GM18508 (cell line): Measurements from ENCODE around the gene HIP1.
A peak's percentile ranks its signal among the peaks of the same experiment; 100 is the strongest.
"Not testable (repeated sequence)": the region's sequence is repeated elsewhere in the genome, so short reads cannot be mapped to it uniquely, and the experiment has no call there.

Experiments used
- ATAC-seq: cut with Tn5 transposase; IDR thresholded peaks from one replicate; pipeline ENCODE4 v1.9.1; 2021; ENCODE audit warnings: moderate number of reproducible peaks; ENCODE audit not compliant: insufficient read depth, unreplicated experiment

Gene HIP1

DNA sequence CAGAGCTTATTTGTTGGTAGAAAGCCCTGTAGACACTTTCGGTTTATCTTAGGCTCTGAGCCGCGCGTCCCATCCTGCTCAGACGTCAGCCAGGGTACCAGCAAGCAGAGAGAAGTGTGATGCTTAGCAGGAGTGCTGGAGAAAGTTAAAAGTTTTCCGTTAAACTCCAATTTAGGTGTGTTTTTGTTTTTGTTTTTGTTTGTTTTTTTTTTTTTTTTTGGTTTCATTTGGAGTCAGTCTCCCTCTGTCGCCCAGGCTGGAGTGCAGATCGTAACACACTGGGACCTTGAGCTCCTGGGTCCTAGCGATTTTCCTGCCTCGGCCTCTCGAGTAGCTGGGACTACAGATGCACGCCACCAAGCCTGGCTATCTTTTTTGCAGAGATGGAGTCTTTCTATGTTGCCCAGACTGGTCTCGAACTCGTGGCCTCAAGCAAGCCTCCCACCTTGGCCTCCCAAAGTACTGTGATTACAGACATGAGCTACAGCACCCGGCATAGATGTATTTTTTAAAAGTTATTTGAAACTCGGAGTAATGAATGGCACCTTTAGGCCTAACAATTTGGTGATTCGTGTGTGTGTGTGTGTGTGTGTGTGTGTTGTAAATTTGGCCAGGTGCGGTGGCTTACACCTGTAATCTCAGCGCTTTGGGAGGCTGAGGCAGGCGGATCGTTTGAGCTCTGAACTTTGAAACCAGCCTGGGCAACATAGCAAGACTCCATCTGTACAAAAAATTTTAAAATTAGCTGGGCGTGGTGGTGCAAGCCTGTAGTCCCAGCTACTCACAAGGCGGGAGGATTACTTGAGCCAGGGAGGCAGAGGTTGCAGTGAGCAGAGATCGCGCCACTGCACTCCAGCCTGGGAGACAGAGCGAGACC lies 1.3 kb upstream of the HIP1 start:
- peak; percentile 19 for ATAC-seq

DNA sequence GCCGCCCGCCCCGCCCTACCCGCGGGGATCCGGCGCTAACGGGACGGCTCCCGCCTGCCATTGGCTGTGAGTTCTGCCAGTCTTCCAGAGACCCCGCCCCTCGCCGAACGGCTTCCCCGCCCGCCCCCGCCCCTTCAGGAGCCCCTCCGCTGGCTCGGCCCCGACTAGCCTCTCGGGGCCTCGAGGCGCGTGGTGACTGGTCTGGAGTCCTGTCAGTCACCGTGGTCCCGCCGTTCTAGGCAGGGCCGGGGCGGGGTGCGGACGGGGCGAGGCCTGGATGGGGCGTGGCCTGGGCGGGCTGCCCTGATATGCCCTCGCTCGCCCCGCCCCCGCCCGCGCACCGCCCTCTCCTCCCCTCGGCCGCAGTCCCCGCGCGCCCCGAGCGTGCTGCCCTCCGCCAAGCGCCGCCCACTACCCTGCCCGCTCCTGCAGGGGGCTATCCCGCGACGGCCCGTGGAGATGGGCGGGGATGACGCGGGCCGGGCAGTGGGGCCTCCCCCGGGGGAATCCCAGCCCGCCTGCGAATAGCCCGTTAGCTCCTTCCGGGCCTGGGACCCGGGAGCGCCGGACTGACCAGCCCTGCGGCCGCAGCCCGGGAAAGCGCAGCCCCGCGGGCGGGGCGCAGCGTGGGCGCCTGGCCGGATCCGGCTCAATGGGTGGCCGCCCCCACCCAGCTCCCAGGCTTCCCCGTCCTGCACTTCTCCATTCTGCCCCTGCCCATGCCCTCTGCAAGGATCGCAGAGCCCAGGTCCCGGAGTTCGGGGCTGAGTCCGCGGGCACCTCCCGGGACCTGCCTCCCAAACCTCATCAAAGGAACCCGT lies 444 bp upstream of the HIP1 start:
- peak; percentile 49 for ATAC-seq

DNA sequence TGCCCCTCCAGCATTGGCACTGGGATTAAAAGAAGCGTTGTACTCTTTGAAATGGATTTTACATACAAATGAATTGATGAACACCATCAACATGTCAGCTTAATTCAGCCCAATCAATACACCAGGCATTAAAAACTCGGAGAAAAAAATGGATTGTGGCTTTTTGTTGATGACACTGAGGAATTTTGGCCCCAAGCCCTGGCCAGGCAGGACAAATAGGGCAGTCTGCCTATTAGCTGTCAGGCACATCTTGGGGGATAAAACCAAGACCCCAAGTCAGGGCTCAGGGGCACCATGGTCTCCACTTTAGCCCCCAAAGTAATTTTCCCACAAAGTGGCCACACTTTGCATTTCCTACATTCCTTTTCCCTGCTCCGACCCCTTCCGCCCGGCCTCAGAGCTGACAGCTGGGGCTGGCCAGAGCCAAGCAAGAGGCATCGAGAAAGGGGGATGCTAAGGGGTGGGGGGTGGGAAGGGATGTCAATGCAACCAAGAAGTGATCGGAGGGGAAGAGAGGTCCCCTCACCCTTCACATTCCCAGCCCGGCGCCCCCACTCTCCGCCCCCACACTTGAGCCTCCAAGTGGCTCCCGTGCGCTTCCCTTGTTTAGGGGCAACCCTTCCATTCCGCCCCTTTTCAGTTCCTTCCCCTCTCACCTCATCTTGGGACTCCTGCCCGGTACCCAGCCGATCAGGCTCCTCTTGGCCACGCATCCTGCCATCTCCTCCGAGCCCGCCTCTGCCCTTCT lies 711 bp downstream of the HIP1 start:
- no peak for ATAC-seq

DNA sequence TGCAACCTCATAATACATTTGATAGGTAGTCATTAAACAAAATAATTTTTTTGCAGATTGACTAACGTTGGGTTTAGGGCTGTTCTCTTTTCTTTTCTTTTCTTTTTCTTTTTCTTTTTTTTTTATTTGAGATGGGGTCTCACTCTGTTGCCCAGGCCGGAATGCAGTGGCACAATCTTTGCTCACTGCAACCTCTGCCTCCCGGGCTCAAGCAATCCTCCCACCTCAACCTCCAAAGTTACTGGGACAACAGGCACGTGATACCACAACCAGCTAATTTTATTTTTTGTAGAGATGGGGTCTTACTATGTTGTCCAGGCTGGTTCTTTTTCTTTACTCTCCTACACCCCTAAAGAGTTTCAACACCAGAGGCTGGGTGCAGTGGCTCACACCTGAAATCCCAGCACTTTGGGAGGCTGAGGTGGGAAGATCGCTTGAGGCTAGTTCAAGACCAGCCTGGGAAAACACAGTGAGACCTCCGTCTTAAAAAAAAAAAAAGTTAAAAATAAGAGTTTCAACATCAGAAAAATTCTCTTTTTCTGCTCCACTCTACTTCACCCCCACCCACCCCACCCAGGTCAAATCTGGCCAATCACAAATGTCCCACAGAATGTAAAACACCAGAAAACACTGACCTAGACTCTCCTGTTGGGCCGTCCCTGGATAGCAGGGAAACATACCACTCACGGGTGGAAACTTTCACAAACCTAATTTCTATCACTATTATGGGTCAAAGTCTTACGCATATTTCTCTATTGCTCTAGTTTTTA lies 3.0 kb downstream of the HIP1 start:
- no peak for ATAC-seq

DNA sequence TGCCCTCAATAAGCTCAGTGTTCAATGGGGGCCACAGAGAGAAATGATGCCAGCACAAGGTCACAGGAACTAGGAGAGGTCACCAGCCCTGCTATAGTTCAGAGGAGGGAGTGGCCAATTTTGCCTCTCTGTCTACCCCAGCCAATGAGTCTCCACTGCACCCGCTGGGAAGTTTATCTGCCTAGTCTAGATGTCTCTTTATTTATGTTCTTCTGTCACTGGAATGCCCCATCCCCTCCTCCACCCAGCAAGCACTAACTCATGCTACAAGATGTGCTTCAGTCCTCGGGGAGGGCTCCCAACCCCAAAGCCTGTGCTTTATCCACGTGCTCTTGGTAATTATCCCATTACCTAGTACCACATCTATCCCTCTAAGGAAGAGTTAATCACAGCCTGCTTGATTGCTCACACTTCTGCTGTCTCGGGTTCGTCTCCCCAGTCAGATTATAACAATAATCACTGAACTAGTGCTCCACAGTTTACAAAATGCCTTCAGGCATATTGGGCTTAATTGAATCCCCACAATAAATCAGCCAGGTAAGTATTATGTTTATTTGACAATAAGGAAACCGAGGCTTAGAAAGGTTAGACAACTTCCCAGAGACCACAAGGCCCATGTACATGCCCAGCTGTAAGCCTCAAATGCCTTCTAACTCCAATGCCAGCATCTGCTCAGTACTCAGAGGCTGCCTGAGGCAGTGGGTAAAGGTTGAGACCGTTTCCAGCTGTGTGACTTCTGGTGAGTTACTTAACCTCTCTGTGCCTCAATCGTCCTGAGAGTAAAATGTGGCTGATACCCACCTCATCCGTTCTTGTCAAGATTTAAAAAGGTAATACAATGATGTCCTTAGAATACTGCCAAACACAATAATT lies 3.9 kb downstream of the HIP1 start:
- ATAC-seq: no peak

DNA sequence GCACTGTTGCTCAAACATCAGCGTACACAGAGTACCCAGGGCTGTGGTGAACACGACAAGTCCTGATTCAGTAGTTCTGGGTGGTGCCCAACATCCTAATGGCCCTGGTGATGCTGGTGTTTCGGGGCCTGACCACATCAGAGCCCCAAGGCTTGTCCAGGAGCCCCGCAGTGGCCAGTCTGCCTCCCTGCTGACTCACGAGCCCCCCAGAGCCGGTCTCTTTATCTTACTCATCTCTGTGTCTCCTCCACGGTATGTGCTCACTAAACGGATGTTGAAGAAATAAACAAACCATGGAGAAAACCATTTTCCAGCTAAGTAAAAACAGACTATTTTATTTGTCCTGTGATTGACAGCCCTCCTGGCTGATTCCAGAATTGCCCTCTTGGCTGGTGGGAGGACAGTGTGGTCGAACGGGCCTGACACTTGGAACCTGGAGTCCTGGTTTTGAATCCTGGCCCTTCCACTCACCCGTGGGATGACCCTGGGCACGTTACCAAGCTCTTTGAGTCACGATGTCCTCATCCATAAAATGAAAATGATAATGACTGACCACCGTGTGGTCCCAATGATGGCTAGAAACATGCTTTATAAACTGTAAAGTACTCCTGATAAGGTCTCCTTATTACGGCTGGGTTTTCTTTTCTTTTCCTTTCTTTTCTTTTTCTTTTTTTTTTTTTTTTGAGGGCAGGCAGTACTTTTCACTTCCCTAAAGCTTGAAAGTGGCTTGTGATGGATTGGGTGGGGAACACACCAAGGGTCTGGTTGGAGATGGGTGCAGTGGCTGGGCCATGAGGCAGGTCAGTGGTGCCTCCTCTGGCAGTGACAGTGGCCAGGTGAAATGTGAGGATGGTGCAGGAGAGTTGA lies 5.7 kb downstream of the HIP1 start:
- no peak for ATAC-seq

DNA sequence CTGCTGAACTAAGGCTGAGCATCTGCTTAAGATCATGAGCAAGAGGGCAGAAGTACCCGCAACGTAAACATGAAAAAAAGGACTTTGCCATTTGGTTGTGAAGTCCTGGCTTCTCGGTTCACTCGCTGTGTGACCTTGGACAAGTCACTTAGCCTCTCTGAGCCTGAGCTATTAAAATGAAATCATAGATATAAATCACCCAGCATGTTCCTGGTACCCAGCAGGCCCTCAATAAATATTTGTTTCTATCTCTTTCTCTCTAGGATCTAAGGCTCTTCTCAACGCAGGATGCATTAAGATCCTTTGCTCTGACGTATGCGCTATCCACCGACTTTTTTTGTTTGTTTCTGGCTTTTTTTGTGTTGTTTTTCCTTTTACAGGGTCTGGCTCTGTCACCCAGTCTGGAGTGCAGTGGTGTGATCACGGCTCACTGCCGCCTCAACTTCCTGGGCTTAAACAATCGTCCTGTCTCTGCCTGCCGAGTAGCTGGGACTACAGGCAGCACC lies 6.7 kb downstream of the HIP1 start:
- no peak for ATAC-seq

DNA sequence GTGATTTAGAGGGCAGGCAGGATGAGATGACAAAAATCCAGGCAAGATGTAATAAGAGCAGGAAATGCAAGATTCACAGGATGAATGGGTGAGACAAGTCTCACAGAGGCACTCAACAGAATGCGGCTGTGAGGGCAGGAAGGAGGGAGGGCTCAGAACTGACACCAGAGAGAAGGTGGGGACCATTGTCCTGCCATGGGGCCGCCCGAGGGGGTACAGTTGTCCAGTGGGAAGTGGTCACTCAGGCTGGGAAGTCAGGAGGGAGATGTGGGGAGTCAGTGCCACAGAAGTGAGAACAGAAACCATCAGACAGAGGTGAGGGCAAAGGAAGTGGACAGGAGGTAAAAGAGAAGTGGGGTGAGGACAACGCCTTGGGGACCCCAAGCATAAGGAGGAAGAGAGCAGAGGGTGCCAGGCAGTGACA lies 8.9 kb downstream of the HIP1 start:
- no peak for ATAC-seq

DNA sequence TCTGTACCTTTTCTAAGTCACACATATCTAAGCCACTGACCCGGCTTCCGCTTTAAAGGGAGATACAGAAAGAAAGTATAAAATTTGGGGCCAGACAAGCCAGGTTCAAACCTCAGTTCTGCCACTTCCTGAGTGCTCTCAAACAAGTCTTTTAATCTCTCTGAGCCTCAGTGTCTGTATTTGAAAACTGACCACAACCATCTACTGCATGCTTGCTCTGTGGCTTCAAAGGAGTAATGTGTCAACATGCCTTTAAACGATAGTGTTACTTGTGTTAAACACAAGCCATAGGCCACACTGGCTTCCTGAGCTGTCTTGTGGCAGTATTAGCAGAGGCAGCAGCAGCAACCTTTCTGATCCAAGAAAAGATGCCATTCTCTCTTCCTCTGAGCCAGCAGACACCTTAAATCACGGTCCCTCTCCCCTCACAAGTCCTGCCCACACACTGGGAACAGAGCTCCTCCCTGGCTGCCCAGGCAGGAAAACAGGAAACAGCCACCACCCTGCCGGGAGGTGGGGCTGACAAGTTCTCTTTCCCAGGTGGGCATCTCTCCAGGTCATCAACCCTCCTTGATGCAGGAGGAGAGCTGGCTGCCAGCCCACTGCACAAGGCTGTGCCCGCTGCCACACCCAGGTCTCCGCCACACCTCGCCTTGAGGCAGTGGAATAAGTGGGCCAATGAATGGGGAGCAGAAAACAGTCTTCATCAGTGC lies 10.7 kb downstream of the HIP1 start:
- no peak for ATAC-seq

DNA sequence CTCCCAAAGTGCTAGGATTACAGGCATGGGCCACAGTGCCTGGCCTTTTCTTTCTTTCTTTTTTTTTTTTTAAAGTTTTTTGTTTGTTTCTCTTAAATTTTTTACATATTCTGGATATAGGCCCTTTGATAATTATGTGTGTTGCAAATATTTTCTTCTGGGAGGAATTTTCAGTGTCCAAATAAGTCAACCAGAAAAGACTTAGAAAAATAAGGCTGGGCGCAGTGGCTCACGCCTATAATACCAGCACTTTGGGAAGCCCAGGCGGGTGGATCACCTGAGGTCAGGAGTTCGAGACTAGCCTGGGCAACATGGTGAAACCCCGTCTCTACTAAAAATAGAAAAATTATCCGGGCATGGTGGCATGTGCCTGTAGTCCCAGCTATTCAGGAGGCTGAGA lies 11.4 kb downstream of the HIP1 start:
- ATAC-seq: not testable (repeated sequence)

DNA sequence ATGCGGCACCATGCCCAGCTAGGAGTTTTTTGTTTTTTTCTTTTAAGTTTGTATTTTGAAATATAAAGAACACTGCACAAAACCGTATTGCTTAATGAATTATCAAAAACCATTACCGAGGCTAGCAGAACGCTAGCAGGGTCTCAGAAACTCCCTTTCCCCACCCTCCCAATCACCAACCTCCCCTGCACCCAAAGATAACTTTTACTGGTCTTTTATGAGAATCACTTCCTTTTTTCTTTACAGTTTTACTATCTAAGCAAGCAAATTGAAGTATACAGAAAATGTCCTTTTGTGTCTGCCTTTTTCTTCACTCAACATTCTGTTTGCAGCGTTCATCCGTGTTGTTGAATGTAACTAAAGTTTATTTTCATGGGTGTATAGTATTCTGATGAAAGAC lies 13.4 kb downstream of the HIP1 start:
- ATAC-seq: no peak

DNA sequence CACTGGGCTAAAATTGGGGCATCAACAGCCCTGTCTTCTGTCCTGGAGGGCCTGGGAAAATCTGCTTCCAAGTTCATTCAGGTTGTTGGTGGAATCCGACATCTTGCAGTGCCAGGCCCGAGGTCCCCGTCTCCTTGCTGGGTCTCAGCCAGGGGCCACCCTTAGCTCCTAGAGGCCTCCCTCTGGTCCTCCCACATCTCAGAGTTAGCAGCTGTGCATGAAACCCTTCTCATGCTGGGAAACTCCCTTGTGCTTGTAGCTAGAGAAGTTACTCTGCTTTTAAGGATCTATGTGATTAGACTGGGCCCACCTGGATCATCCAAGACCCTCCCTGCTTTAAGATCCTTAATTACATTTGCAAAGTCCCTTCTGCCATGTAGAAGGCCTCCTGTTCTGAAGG lies 15.3 kb downstream of the HIP1 start:
- ATAC-seq: no peak

DNA sequence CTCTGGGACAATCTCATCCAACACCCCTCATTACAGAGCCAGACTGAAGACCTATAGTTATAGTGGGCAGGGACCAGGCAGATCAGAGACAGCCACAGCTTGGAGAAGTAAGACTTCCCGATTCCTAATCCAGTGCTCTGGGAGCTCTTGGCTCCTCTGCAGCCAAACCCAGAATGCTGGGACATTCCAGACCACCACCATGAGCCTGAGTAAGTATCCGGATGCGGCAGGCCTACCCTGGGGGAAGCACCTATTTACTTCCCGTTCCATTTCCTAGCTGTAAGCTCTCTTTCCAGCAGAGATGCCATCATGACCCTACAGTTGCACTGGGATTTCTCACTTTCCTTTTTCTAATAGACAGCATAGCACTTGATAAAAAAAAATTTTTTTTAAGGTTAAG lies 16.4 kb downstream of the HIP1 start:
- no peak for ATAC-seq

DNA sequence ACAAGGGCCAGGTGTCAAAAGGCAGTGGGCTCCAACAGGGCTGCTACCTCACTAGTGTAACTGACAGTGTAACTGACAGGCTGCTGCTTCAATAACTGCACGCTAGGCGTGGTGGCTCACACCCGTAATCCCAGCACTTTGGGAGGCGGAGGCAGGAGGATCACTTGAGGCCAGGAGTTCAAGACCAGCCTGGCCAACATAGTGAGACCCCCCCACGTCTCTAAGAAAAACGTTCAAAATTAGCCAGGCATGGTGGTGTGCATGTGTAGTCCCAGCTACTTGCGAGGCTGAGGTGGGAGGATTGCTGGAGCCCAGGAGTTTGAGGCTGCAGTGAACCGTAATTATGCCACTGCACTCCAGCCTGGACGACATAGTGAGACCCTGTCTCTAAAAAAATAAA lies 16.8 kb downstream of the HIP1 start:
- not testable (repeated sequence) for ATAC-seq

DNA sequence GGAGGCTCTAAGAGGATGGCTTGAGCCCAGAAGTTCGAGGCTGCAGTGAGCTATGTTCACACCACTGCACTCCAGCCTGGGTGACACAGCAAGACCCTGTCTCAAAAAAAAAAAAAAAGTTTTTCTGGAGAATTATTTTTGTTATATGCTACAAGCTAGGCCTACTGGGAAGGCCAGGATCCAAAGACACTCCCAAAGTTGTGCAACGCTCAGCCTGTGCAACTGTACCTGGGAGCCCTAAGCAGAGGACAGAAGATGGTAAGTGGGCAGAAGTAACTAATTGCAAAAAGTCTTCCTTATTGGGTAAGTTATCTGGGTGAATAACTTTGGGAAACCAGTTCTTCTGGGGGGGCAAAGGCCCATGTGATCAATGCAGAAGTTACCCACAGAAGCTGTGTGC lies 17.3 kb downstream of the HIP1 start:
- no peak for ATAC-seq

DNA sequence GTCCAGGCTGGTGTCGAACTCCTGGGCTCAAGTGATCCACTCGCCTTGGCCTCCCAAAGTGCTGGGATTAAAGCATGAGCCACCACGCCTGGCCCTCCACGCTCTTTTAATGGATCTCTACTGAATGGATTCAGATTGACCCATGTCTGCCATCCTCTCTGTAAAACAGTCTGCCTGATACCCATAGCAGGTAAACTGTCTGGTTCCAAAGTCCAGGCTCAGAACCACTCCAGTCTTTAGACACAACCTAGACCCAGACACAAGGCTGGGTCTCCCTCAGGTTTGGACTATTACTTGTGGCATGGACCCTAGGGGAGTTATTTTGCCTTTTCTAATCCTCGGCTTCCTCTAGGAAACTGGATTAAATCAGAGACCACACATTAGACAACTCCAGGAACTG lies 19.1 kb downstream of the HIP1 start:
- no peak for ATAC-seq

DNA sequence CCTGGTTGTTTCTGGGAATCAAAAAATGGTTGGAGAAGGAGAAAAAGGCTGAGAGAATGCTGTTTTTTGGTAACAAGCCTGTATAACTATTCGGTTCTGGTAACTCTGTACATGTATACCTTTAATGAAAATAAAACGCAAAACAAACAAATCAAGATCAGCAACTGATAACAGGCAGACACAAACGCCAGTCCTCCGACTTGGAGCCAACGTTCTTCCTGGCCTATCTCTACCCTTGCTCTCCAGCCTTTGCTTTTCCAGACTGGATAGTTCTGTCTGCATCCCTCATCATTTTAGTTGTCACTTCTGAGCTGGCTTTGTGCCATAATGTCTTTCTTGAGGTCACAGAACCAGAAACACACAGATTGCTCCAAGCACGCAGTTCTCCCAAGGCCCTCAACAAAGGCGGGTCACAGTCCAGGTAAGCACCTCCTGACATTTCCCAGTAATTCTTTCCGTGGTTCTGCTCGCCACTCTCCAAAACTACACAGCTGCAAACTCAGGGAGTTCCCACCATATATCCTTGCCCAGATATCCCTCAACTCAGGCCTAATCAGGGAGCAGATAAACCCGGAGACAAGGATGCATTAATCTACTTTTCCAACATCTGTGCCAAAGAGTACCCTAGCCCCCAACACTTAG lies 20.2 kb downstream of the HIP1 start:
- no peak for ATAC-seq
